ENCODE results near the gene CTNNBL1. TPM values are rescaled to one million over a fixed set of nuclear protein-coding genes. Genes with fewer than 3 reads are reported as not detected.

Gene CTNNBL1
- total RNA-seq, 1 donor from 2014 or later = 58.0 TPM

DNA sequence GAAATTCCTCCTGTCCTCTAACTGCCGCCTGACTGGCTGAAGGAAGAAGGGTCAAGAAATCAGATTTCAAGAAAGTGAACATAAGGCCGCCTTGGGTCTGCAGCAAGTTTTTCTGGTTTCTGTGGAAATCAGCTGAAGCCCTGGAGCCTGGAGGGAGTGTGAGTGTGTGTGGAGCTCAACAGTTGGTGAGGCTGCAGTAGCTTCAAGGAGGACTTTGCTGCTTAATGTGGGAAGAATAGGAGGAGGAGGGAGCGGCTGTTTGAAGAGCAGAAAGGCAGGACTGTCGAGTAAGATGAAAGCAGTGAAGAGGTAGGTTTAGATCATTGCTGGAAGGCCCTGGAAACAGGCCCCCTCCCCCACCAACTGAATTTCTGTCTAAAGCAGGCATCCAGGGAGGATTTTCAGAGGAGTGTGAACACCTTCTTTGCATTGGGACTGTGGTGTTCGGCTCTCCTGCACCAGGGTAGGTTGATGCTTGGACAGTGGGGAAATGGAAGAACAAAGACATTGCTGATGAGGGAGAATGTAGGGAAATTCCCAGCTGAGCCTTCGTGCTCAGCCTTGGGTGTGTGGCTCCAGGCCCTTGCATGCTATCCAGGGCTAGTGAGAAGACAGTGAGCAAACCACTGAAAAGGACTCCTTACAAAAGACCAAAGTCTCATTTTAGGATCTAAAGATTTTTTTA, 129.6 kb downstream of the CTNNBL1 start:
- no peaks in the 10 kb centered on the region for H3K27me3 Mint-ChIP-seq (ENCODE audit: unreplicated experiment)
- TF ChIP-seq, protein P1, sequence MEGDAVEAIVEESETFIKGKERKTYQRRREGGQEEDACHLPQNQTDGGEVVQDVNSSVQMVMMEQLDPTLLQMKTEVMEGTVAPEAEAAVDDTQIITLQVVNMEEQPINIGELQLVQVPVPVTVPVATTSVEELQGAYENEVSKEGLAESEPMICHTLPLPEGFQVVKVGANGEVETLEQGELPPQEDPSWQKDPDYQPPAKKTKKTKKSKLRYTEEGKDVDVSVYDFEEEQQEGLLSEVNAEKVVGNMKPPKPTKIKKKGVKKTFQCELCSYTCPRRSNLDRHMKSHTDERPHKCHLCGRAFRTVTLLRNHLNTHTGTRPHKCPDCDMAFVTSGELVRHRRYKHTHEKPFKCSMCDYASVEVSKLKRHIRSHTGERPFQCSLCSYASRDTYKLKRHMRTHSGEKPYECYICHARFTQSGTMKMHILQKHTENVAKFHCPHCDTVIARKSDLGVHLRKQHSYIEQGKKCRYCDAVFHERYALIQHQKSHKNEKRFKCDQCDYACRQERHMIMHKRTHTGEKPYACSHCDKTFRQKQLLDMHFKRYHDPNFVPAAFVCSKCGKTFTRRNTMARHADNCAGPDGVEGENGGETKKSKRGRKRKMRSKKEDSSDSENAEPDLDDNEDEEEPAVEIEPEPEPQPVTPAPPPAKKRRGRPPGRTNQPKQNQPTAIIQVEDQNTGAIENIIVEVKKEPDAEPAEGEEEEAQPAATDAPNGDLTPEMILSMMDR (IDR thresholded peaks at IDR 0.05; ENCODE audit: partially characterized antibody, unreplicated experiment) = no peak
- H3K4me1 Mint-ChIP-seq (ENCODE audit: low read depth, unreplicated experiment) = peaks cover 12% of the 10 kb centered on the region
- H3K4me3 Mint-ChIP-seq (ENCODE audit: unreplicated experiment) = no peak overlapping the region
- H3K27ac Mint-ChIP-seq (ENCODE audit: unreplicated experiment) = peak overlapping the region; percentile 54
- no peaks in the 10 kb centered on the region for H3K9me3 Mint-ChIP-seq (ENCODE audit: unreplicated experiment)
- H3K36me3 Mint-ChIP-seq (ENCODE audit: unreplicated experiment) = no peaks in the 10 kb centered on the region
- DNase-seq = no peak

DNA sequence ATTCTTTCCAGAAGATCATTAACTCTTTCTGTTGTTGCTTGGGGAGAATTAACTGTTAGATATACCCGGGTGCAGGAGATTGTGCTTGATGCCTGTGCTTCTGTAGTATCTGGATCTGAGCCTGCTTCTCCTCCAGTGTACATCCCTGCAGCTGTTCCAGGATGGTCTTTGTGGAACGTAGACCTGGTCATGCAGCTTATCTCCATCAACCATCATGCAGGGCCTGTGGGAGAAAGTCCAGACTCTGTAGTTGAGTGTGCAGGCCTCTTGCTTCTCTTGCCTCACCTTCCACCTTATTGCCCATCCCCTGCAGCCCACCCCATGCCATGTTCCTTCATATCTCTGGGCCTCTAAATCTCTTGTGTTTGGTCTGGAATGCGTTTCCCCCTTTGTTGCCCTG, 133.8 kb downstream of the CTNNBL1 start:
- peaks cover 1% of the 10 kb centered on the region for H3K27me3 Mint-ChIP-seq (ENCODE audit: unreplicated experiment)
- no peak for DNase-seq
- peaks cover 3% of the 10 kb centered on the region for H3K9me3 Mint-ChIP-seq (ENCODE audit: unreplicated experiment)
- no peaks in the 10 kb centered on the region for H3K36me3 Mint-ChIP-seq (ENCODE audit: unreplicated experiment)
- TF ChIP-seq, protein P1 (IDR thresholded peaks at IDR 0.05; ENCODE audit: partially characterized antibody, unreplicated experiment) = no peak
- no peak overlapping the region for H3K4me3 Mint-ChIP-seq (ENCODE audit: unreplicated experiment)
- H3K27ac Mint-ChIP-seq (ENCODE audit: unreplicated experiment) = no peak overlapping the region
- peaks cover 22% of the 10 kb centered on the region for H3K4me1 Mint-ChIP-seq (ENCODE audit: low read depth, unreplicated experiment)

DNA sequence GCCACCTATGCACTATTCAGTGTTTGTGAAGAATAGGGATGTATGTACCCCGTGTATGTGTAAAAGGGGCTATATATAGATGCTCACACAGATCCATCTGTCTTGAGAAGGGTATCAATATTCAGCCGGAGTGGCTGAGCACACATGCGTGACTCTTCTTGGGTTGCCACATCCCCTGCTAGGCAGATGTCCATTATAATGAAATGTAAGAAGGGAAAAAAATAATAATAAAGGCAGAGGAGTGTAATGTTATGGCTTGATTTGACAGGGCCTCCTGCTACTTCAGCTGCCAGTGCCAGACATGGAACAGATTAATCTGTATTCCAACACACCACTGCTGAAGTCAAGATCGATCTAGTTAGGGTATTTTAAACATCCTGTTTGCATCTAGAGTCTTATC, 134.9 kb downstream of the CTNNBL1 start:
- Mint-ChIP-seq H3K36me3 (ENCODE audit: unreplicated experiment) (no peaks in the 10 kb centered on the region), H3K4me3 (ENCODE audit: unreplicated experiment) (no peak overlapping the region), H3K9me3 (ENCODE audit: unreplicated experiment) (peaks cover 3% of the 10 kb centered on the region), H3K27ac (ENCODE audit: unreplicated experiment) (peak overlapping the region; percentile 29), H3K4me1 (ENCODE audit: low read depth, unreplicated experiment) (peaks cover 23% of the 10 kb centered on the region), H3K27me3 (ENCODE audit: unreplicated experiment) (peaks cover 1% of the 10 kb centered on the region)
- DNase-seq = no peak
- TF ChIP-seq, protein P1 (IDR thresholded peaks at IDR 0.05; ENCODE audit: partially characterized antibody, unreplicated experiment) = no peak

DNA sequence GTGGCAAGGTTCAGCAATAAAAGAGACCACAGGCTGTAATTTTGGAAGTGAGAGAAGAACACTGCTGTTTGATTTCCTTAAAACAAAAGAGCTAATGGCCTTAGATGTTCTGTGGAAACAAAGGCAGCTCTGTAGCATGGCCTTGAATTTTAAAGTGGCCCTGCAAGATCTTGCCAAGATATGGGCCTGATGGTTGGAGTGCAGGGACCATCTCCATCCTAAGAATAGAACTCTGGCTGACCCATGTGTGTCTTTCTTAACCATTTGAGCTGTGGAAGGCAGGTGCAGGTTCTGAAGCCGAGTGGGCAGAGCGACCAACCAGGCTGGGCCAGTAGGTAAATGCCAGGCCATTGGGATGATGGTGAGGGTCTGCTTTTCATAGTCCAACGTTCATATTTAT, 135.3 kb downstream of the CTNNBL1 start:
- Mint-ChIP-seq H3K27me3 (ENCODE audit: unreplicated experiment) (peaks cover 1% of the 10 kb centered on the region), H3K27ac (ENCODE audit: unreplicated experiment) (peak overlapping the region; percentile 29), H3K4me1 (ENCODE audit: low read depth, unreplicated experiment) (peaks cover 20% of the 10 kb centered on the region), H3K4me3 (ENCODE audit: unreplicated experiment) (no peak overlapping the region), H3K9me3 (ENCODE audit: unreplicated experiment) (peaks cover 3% of the 10 kb centered on the region), H3K36me3 (ENCODE audit: unreplicated experiment) (no peaks in the 10 kb centered on the region)
- no peak for DNase-seq
- TF ChIP-seq, protein P1 (IDR thresholded peaks at IDR 0.05; ENCODE audit: partially characterized antibody, unreplicated experiment) = no peak

DNA sequence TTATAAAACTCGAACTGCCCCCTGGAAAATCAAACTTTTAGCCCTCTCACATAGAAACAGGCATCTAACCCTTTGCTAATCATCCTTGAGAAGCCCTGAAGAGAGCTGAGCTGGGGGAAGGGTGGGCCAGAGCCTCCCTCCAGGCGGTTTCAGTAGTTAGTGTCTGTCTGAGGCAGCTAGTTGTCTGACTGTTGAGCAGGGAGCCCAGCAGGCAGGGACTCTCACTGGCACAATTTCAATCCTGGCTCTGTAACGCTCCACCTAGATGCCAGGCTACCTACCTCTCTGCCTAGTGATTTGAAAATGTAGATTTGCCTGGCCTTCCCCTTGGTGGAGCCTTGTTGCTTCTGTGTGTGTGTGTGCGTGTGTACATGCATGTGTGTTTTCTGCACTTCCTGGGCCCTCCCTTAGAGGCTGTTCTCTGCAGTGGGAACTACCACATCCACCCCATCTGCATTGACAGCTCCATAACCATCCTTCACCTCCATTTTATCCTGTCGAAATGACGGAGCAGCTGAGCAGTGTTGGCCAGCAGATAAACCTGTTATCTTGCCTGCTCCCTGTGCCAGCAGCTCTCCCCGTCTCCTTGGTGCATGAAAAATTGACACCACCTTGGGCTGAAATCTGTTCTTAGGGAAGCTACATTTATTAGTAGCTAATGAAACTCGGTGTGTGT, 139.5 kb downstream of the CTNNBL1 start:
- Mint-ChIP-seq H3K36me3 (ENCODE audit: unreplicated experiment) (no peaks in the 10 kb centered on the region), H3K4me1 (ENCODE audit: low read depth, unreplicated experiment) (peaks cover 28% of the 10 kb centered on the region), H3K4me3 (ENCODE audit: unreplicated experiment) (no peak overlapping the region), H3K27ac (ENCODE audit: unreplicated experiment) (no peak overlapping the region), H3K27me3 (ENCODE audit: unreplicated experiment) (peaks cover 4% of the 10 kb centered on the region), H3K9me3 (ENCODE audit: unreplicated experiment) (peaks cover 3% of the 10 kb centered on the region)
- TF ChIP-seq, protein P1 (IDR thresholded peaks at IDR 0.05; ENCODE audit: partially characterized antibody, unreplicated experiment) = no peak
- no peak for DNase-seq

All from glutamatergic neuron (in vitro differentiated cells).